ENCODE results near the gene PTPRD. TPM values are rescaled to one million over a fixed set of nuclear protein-coding genes. Genes with fewer than 3 reads are reported as not detected.

The PTPRD gene
- total RNA-seq, 1 donor from 2014 or later: 75.7 TPM

DNA sequence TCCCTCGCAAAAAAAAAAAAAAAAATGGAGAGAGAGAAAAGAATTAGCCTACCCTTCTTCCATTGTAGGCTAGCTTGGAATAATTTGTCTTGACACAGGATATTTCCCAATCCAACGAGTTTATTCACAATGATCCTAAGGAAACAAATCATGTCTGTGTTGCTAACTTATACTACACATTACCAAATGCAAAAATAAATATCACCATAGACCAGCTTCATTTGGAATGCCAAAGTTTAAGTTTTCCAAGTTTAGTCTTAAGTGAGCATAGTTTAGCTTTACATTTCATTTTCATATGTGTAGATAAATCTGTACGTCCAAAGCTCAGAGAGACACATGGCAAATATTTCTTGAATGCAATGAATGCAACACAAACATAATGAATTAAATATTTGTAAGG is 1707.1 kb downstream of the PTPRD start:
- no peak overlapping the region for H3K27ac ChIP-seq (ENCODE audit: low read depth, low read length)
- no peak overlapping the region for H3K9ac ChIP-seq (ENCODE audit: low read depth in 1 of 3, low read length in 3 of 3)

DNA sequence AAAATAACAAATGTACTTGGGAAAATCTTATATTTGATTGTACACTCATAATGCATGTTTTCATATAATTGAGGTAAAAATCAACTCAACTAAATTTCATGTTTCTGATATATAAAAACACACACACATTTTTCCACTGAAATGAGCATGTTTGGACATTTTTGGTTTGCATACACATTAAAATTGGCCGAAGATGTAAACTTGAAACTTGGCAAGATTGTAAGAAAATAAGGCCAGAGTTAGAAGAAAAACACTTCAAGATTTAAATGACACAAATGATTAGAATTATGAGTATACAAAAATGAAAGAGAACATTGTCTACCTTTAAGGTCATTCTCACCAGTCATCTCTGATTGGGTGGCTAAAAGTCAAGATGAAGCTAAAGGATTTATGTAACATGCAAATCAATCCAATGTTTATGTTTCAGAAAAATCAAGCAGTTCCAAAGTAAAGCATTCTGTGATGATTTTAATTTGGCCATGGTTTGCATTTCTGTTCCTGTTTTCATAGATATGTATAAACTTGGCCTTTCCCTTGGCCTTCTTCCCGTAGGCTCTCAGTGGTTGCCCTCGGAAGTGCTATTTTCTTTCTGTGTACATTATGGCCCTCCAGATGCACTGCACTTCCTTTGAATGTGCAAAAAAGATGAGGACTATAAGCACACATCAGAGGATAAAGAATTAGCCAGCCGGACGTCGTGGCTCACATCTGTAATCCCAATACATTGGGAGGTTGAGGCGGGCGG is 1707.9 kb downstream of the PTPRD start:
- H3K27ac ChIP-seq (ENCODE audit: low read depth, low read length): no peak overlapping the region
- no peaks in the 10 kb centered on the region for H3K36me3 ChIP-seq (ENCODE audit: control insufficient read depth in 3 of 3, insufficient read depth in 3 of 3, low read length in 3 of 3)
- H3K9me3 ChIP-seq (ENCODE audit: control insufficient read depth in 3 of 3, low read length in 3 of 3): no peaks in the 10 kb centered on the region
- no peak overlapping the region for H3K9ac ChIP-seq (ENCODE audit: low read depth in 1 of 3, low read length in 3 of 3)
- H3K4me1 ChIP-seq (ENCODE audit: control insufficient read depth in 3 of 3, insufficient read depth in 3 of 3, low read length in 3 of 3): no peaks in the 10 kb centered on the region
- no peak overlapping the region for H3K4me3 ChIP-seq (ENCODE audit: low read length in 3 of 3)
- H3K27me3 ChIP-seq (ENCODE audit: control insufficient read depth in 3 of 3, insufficient read depth in 3 of 3, low read length in 3 of 3): no peaks in the 10 kb centered on the region

More for the DNA sequence above, 1707.1 kb downstream of the PTPRD start:
- Histone ChIP-seq H3K4me3 (ENCODE audit: low read length in 3 of 3) (no peak overlapping the region), H3K36me3 (ENCODE audit: control insufficient read depth in 3 of 3, insufficient read depth in 3 of 3, low read length in 3 of 3) (no peaks in the 10 kb centered on the region), H3K9me3 (ENCODE audit: control insufficient read depth in 3 of 3, low read length in 3 of 3) (no peaks in the 10 kb centered on the region), H3K4me1 (ENCODE audit: control insufficient read depth in 3 of 3, insufficient read depth in 3 of 3, low read length in 3 of 3) (no peaks in the 10 kb centered on the region), H3K27me3 (ENCODE audit: control insufficient read depth in 3 of 3, insufficient read depth in 3 of 3, low read length in 3 of 3) (no peaks in the 10 kb centered on the region)

DNA sequence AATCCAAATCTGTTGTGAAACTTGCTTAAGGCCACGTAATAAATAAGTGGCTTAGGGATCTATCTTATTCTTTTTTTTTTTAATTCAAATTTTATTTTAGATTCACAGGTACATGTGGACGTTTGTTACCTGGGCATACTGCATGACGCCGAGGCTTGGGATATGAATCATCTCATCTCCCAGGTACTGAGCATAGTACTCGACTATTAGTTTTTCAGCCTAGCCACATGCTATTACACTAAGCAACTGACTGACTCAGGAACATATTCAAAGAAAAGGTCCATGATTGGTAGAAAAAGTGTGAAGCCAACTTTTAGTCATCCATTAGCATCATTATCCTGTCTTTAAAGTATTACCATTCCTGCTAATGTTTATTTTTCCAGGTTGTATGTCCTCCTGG is 1709.7 kb downstream of the PTPRD start:
- no peak overlapping the region for H3K27ac ChIP-seq (ENCODE audit: low read depth, low read length)
- H3K27me3 ChIP-seq (ENCODE audit: control insufficient read depth in 3 of 3, insufficient read depth in 3 of 3, low read length in 3 of 3): no peaks in the 10 kb centered on the region
- no peak overlapping the region for H3K9ac ChIP-seq (ENCODE audit: low read depth in 1 of 3, low read length in 3 of 3)
- H3K4me3 ChIP-seq (ENCODE audit: low read length in 3 of 3): no peak overlapping the region
- H3K9me3 ChIP-seq (ENCODE audit: control insufficient read depth in 3 of 3, low read length in 3 of 3): no peaks in the 10 kb centered on the region
- H3K4me1 ChIP-seq (ENCODE audit: control insufficient read depth in 3 of 3, insufficient read depth in 3 of 3, low read length in 3 of 3): no peaks in the 10 kb centered on the region
- H3K36me3 ChIP-seq (ENCODE audit: control insufficient read depth in 3 of 3, insufficient read depth in 3 of 3, low read length in 3 of 3): no peaks in the 10 kb centered on the region

DNA sequence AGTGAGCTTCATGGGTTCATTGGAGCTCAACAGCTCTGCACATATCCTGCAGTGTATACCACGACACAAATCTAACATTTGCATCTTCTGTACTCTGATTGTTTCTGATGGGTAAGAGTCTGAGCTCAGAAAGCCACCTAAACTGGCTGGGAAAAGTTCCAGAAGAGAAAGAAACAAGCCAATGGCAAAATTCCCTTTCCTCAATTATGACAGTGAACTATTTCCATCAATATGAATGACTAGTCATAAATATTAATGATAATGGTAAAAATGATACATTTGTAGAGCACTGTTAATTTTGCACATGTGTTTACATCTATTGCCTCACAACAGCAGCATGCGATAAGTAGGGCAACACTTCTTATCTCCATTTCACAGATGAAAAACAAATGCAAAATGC is 1711.7 kb downstream of the PTPRD start:
- H3K9ac ChIP-seq (ENCODE audit: low read depth in 1 of 3, low read length in 3 of 3): no peak overlapping the region
- H3K27ac ChIP-seq (ENCODE audit: low read depth, low read length): no peak overlapping the region
- H3K27me3 ChIP-seq (ENCODE audit: control insufficient read depth in 3 of 3, insufficient read depth in 3 of 3, low read length in 3 of 3): no peaks in the 10 kb centered on the region
- no peaks in the 10 kb centered on the region for H3K4me1 ChIP-seq (ENCODE audit: control insufficient read depth in 3 of 3, insufficient read depth in 3 of 3, low read length in 3 of 3)
- no peaks in the 10 kb centered on the region for H3K36me3 ChIP-seq (ENCODE audit: control insufficient read depth in 3 of 3, insufficient read depth in 3 of 3, low read length in 3 of 3)
- H3K9me3 ChIP-seq (ENCODE audit: control insufficient read depth in 3 of 3, low read length in 3 of 3): no peaks in the 10 kb centered on the region
- no peak overlapping the region for H3K4me3 ChIP-seq (ENCODE audit: low read length in 3 of 3)

DNA sequence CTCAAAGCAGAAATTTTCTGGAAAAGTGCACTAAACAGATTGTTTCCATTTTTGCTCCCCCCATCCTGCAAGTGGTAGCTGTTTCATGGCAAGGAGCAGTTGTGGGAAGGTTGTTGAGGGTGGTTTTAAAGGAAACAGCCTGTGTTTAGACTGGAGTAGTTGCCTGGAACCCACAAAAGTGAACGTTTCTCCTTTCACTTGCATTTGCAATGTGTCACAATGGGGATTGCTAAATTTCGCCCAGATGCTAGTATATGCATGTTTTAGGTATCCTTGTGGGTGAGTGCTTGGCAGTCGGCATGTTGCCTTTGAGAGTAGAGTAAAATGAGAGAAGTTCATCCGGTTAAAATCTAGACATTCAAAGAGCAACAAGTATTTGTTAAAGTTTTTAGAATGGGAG is 1713.3 kb downstream of the PTPRD start:
- H3K4me1 ChIP-seq (ENCODE audit: control insufficient read depth in 3 of 3, insufficient read depth in 3 of 3, low read length in 3 of 3): peaks cover 0 to 3% (median 0%) of the 10 kb centered on the region in 3 donors
- H3K9ac ChIP-seq (ENCODE audit: low read depth in 1 of 3, low read length in 3 of 3): no peak overlapping the region
- no peak overlapping the region for H3K4me3 ChIP-seq (ENCODE audit: low read length in 3 of 3)
- H3K36me3 ChIP-seq (ENCODE audit: control insufficient read depth in 3 of 3, insufficient read depth in 3 of 3, low read length in 3 of 3): no peaks in the 10 kb centered on the region
- H3K27me3 ChIP-seq (ENCODE audit: control insufficient read depth in 3 of 3, insufficient read depth in 3 of 3, low read length in 3 of 3): no peaks in the 10 kb centered on the region
- no peaks in the 10 kb centered on the region for H3K9me3 ChIP-seq (ENCODE audit: control insufficient read depth in 3 of 3, low read length in 3 of 3)
- H3K27ac ChIP-seq (ENCODE audit: low read depth, low read length): no peak overlapping the region

DNA sequence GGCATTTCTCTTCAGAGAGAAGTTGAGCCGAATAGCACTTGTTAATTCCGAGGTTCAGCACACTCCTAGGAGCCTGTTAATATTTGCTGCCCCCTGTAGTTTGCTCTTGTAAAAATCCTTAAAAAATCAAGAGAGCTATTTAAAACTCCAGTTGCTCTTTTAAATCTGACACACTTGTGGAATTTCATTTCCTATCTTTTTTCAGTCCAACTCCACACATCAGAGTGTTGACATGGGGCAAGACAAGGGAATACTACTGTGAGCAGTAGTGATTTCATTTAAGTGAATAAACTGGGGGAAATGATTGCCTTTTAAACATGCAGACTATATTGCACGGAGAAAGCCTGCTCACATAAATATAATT is 1717.0 kb downstream of the PTPRD start:
- Histone ChIP-seq H3K36me3 (ENCODE audit: control insufficient read depth in 3 of 3, insufficient read depth in 3 of 3, low read length in 3 of 3) (no peaks in the 10 kb centered on the region), H3K9ac (ENCODE audit: low read depth in 1 of 3, low read length in 3 of 3) (no peak overlapping the region), H3K4me3 (ENCODE audit: low read length in 3 of 3) (peak overlapping the region in 1 of 3 donors; percentile 1), H3K27me3 (ENCODE audit: control insufficient read depth in 3 of 3, insufficient read depth in 3 of 3, low read length in 3 of 3) (no peaks in the 10 kb centered on the region), H3K4me1 (ENCODE audit: control insufficient read depth in 3 of 3, insufficient read depth in 3 of 3, low read length in 3 of 3) (peaks cover 0 to 3% (median 0%) of the 10 kb centered on the region in 3 donors), H3K27ac (ENCODE audit: low read depth, low read length) (no peak overlapping the region), H3K9me3 (ENCODE audit: control insufficient read depth in 3 of 3, low read length in 3 of 3) (no peaks in the 10 kb centered on the region)

DNA sequence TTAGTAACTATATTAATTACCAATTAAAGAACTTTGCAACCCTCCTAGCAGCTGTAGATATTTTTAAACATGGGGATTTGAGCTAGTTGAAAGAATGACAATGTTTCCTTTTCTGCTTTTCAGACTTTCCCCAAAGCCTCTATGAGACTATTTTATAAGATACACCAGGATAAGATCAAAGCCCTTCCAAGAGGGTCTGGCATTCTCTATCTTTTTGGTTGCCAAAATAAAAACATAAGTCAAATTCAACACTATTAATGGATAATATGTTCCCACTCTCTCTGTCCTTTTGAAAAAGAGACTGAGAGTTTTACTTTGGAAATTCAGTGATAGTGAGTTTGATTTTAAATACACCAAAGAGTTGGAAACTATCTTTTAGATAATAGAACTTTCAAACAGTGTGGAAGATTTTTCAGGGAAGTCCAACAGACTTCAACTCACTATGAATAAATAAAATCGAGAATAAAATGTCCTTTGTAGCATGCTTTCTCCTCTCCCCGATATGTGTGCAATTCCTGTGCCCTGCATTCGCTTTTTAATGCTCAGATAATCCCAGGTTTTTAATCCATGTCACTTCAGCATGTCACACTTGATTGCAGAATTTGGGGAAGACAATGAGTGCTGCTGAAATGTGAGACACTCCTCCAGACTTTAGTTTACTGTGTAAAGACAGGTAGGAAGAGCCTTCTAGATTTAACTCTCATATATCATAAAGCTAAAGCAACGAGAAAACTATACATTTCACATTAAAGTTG is 1717.5 kb downstream of the PTPRD start:
- H3K9ac ChIP-seq (ENCODE audit: low read depth in 1 of 3, low read length in 3 of 3): no peak overlapping the region

DNA sequence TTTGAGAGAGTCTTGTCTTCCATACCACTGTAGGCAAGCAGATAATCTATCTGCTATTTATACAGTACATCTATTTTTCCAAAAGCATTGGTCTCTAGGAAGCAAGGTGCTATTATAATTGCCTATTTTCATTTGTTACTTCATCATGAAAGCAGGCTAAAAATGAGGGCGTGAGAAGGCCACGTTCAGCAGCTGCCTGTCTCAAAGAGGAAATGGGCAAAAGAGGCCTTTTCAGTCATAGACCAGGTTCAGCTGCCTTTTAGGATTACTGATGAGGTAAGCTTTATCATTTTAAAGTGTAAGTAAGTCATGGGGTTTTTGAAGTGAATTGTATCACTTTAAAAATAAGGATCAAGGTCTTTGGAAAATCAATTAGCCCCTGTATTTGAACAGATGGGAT is 1722.1 kb downstream of the PTPRD start:
- Histone ChIP-seq H3K4me3 (ENCODE audit: low read length in 3 of 3) (no peak overlapping the region), H3K9ac (ENCODE audit: low read depth in 1 of 3, low read length in 3 of 3) (no peak overlapping the region), H3K36me3 (ENCODE audit: control insufficient read depth in 3 of 3, insufficient read depth in 3 of 3, low read length in 3 of 3) (no peaks in the 10 kb centered on the region), H3K9me3 (ENCODE audit: control insufficient read depth in 3 of 3, low read length in 3 of 3) (no peaks in the 10 kb centered on the region), H3K27me3 (ENCODE audit: control insufficient read depth in 3 of 3, insufficient read depth in 3 of 3, low read length in 3 of 3) (no peaks in the 10 kb centered on the region), H3K4me1 (ENCODE audit: control insufficient read depth in 3 of 3, insufficient read depth in 3 of 3, low read length in 3 of 3) (peaks cover 0 to 3% (median 0%) of the 10 kb centered on the region in 3 donors), H3K27ac (ENCODE audit: low read depth, low read length) (no peak overlapping the region)

More for the DNA sequence above, 1717.5 kb downstream of the PTPRD start:
- no peaks in the 10 kb centered on the region for H3K27me3 ChIP-seq (ENCODE audit: control insufficient read depth in 3 of 3, insufficient read depth in 3 of 3, low read length in 3 of 3)
- no peaks in the 10 kb centered on the region for H3K9me3 ChIP-seq (ENCODE audit: control insufficient read depth in 3 of 3, low read length in 3 of 3)
- H3K36me3 ChIP-seq (ENCODE audit: control insufficient read depth in 3 of 3, insufficient read depth in 3 of 3, low read length in 3 of 3): no peaks in the 10 kb centered on the region
- peaks cover 0 to 3% (median 0%) of the 10 kb centered on the region in 3 donors for H3K4me1 ChIP-seq (ENCODE audit: control insufficient read depth in 3 of 3, insufficient read depth in 3 of 3, low read length in 3 of 3)
- peak overlapping the region in 1 of 3 donors; percentile 1 for H3K4me3 ChIP-seq (ENCODE audit: low read length in 3 of 3)
- H3K27ac ChIP-seq (ENCODE audit: low read depth, low read length): no peak overlapping the region

DNA sequence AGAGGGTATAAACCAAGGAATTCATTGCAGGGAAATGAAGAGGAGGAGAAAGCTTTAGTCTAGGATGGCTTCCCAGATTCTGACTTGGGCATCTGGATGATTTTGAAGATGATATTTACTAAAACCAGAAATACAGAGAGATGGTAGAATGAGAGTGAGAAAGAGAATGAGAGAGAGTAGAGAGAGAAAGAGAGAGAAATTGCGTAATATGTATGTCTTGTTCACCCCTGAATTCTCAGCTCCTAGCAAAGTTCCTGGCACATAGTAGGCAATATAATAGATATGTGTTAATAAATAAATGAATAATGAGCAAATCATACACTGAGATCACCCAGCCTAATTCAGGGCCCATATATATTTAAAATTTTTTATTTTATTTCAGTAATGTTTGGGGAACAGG is 1723.7 kb downstream of the PTPRD start:
- Histone ChIP-seq H3K4me3 (ENCODE audit: low read length in 3 of 3) (no peak overlapping the region), H3K9ac (ENCODE audit: low read depth in 1 of 3, low read length in 3 of 3) (no peak overlapping the region), H3K27ac (ENCODE audit: low read depth, low read length) (no peak overlapping the region), H3K36me3 (ENCODE audit: control insufficient read depth in 3 of 3, insufficient read depth in 3 of 3, low read length in 3 of 3) (no peaks in the 10 kb centered on the region), H3K9me3 (ENCODE audit: control insufficient read depth in 3 of 3, low read length in 3 of 3) (no peaks in the 10 kb centered on the region), H3K27me3 (ENCODE audit: control insufficient read depth in 3 of 3, insufficient read depth in 3 of 3, low read length in 3 of 3) (no peaks in the 10 kb centered on the region), H3K4me1 (ENCODE audit: control insufficient read depth in 3 of 3, insufficient read depth in 3 of 3, low read length in 3 of 3) (no peaks in the 10 kb centered on the region)

DNA sequence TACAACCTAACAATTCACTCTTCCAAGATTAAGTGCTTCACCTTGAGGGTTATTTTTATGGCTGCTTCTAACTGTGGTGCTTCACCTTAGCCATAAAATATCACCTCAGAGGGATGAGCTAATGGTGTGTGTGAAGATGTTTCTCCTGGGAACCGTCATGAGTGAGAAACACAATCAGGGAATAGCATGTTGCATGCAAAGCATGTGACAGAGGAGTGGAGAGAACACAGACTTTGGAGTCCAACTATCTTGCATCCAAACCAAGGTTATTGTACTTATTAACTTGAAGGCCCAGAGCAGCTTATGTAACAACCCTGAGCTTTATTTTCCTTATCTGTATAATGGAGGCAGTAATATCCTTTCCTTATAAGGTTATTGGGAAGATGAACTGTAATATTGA is 1724.2 kb downstream of the PTPRD start:
- H3K9ac ChIP-seq (ENCODE audit: low read depth in 1 of 3, low read length in 3 of 3): no peak overlapping the region
- no peaks in the 10 kb centered on the region for H3K27me3 ChIP-seq (ENCODE audit: control insufficient read depth in 3 of 3, insufficient read depth in 3 of 3, low read length in 3 of 3)
- H3K36me3 ChIP-seq (ENCODE audit: control insufficient read depth in 3 of 3, insufficient read depth in 3 of 3, low read length in 3 of 3): no peaks in the 10 kb centered on the region
- no peak overlapping the region for H3K4me3 ChIP-seq (ENCODE audit: low read length in 3 of 3)
- no peaks in the 10 kb centered on the region for H3K9me3 ChIP-seq (ENCODE audit: control insufficient read depth in 3 of 3, low read length in 3 of 3)
- no peaks in the 10 kb centered on the region for H3K4me1 ChIP-seq (ENCODE audit: control insufficient read depth in 3 of 3, insufficient read depth in 3 of 3, low read length in 3 of 3)
- no peak overlapping the region for H3K27ac ChIP-seq (ENCODE audit: low read depth, low read length)
